Mononuclear cell (primary cell): Measurements from ENCODE around the gene TPCN1. TPM values are rescaled to one million over a fixed set of nuclear protein-coding genes. Genes with fewer than 3 reads are reported as not detected.

ENCODE experiments used
- H3K27me3 ChIP-seq: 2 replicates; pipeline ENCODE4 v1.6.0; 2011; ENCODE audit warnings: low read length, control low read depth; ENCODE audit not compliant: insufficient read depth
- H3K4me1 ChIP-seq: 2 replicates; pipeline ENCODE4 v1.5.1; 2011; ENCODE audit warnings: mild to moderate bottlenecking, low read length, control low read depth; ENCODE audit not compliant: insufficient read depth
- H3K4me3 ChIP-seq: 2 replicates; pipeline ENCODE4 v1.5.1; 2011; ENCODE audit warnings: mild to moderate bottlenecking, low read length, moderate library complexity
- H3K9me3 ChIP-seq: 2 replicates; pipeline ENCODE4 v1.5.1; 2011; ENCODE audit warnings: low read depth, mild to moderate bottlenecking, control low read depth, low read length
- total RNA-seq: library from RNA; depleted of rRNA; stranded (reverse); fragments of >200 nt; gene quantifications from one replicate; pipeline ENCODE4 v1.2.3, GENCODE V29; 2012

TPCN1 gene
- total RNA-seq, 1 donor: 15.4 TPM

DNA sequence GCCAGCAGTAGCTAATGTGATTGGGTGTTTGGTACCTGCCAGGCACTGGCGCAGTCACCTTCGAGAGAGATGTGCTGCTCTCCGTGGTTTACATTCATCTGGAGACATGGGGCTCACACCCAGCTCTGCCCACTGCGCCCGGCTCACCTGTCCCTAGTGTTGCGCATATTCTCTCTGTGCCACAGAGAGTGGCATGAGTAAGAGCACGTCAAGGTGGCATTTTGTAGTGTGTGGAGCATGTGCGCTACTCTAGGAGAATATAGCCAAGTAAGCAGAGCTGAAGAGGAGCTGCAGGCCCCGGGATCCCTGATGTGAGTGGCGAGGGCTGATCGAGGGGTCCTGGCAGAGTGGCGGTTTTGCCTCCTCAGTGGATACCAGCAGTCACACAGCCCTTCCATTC is 46.9 kb downstream of the TPCN1 start:
- Histone ChIP-seq H3K4me3 (no peak overlapping the region), H3K4me1 (peaks cover 15% of the 10 kb centered on the region), H3K27me3 (no peaks in the 10 kb centered on the region), H3K9me3 (no peaks in the 10 kb centered on the region)

DNA sequence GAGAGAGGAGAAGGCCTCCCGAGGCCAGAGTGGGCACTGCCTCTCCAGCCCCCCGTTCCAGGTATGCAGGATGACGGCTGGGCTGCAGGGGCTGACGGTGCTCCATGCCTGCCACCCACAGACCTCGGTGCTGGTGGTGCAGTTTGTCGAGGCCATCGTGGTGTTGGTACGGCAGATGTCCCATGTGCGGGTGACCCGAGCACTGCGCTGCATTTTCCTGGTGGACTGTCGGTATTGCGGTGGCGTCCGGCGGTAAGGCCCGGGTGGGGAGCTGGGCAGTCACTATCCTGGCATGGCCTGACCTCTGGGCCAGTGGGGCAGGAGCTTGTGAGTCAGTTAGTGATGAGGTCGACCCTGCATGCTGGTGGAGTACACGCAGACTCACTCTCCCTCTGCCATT is 47.4 kb downstream of the TPCN1 start:
- H3K9me3 ChIP-seq: no peaks in the 10 kb centered on the region
- H3K27me3 ChIP-seq: no peaks in the 10 kb centered on the region
- H3K4me1 ChIP-seq: peaks cover 15% of the 10 kb centered on the region
- H3K4me3 ChIP-seq: no peak overlapping the region

DNA sequence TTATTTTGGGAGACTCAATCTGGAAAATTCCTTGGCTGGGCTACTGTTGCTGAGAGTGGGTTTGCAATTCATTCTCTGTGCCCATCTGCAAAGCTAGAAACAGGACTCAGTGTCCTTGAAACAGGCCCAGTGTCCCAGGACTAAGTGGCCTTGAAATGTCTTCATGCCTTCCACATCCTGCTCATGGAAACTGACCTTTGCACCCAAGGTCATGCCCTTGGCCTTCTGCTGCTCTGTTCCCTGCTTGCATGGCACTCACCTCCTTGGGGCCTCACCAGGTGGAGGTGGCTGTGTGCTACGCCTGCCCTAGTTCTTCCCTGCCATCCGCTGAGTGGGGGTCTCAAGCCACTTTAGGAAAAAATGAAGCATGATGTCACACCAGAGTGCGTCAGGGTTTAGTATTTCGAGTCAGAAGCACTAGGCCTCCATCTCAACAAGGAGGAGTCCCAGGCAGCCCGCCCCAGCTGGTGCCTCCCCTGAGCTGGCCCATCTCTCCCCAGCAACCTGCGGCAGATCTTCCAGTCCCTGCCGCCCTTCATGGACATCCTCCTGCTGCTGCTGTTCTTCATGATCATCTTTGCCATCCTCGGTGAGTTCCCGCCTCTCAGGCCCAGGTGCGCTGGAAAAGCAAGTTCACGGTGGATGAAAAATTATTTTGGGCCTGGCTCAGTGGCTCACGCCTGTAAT is 48.1 kb downstream of the TPCN1 start:
- H3K9me3 ChIP-seq: no peaks in the 10 kb centered on the region
- peaks cover 10% of the 10 kb centered on the region for H3K4me1 ChIP-seq
- no peaks in the 10 kb centered on the region for H3K27me3 ChIP-seq
- no peak overlapping the region for H3K4me3 ChIP-seq

DNA sequence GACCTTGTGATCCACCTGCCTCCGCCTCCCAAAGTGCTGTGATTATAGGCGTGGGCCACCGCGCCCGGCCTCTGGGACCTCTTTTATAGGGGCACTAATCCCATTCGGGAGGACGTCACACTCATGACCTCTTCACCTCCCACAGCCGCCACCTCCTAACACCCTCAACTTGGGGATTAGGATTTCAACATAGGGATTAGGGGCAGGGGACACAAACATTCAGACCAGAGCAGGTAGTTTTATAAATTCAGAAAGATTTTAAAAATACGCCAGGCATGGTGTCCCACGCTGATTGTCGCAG is 49.4 kb downstream of the TPCN1 start:
- H3K4me1 ChIP-seq: peaks cover 10% of the 10 kb centered on the region
- no peaks in the 10 kb centered on the region for H3K9me3 ChIP-seq
- no peak overlapping the region for H3K4me3 ChIP-seq
- H3K27me3 ChIP-seq: no peaks in the 10 kb centered on the region

DNA sequence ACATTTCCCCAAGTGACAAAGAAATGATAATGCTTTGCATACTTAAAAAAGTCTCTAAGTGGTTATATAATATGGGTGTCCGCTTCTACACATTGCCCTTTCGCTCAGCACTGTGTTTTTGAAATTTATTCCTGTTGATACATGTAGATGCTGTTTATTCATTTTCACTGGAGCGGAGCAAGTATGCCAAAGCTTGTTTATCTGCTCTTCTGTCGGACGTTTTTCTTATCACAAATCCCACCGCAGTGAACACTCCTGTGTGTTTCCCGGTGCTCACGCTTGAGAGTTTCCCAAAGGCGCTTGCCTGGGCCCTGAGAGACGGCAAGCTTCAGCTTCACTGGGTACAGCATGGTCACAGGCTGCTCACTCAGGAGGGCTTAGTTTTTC is 50.2 kb downstream of the TPCN1 start:
- Histone ChIP-seq H3K27me3 (no peaks in the 10 kb centered on the region), H3K9me3 (no peaks in the 10 kb centered on the region), H3K4me1 (peaks cover 10% of the 10 kb centered on the region), H3K4me3 (no peak overlapping the region)

DNA sequence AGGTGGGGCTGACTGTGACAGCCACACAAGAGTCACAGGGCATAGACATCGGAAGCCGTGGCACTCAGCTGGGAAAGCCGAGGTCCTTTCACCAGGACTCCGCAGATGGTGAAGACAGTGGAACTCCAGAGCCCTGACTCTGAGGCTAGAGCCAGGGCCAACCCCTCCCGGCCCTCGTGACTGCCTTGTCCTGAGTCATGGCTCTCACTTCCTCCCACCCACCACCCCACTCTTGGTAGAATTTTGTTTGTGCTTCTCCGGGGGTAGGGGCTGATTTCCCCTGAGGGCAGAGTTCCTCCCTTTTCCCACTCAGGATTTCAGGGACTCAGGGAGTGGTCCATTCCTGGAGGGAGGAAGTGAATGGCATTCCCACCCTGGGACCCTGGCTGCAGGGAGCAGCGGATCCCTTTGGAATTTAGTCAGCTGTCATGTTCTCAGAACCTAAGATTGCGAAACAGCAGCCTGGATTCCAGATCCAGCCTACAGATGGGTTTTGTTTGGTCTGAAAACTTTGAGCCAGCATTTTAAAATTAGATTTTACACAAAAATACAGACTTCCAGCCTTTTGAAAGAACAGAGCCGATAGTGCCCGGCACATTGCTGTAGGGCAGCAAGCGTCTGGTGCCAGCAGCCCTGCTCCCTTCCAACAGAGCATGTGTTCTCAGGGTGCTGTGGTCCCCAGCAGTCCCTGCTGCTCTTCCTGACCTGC is 50.7 kb downstream of the TPCN1 start:
- Histone ChIP-seq H3K27me3 (no peaks in the 10 kb centered on the region), H3K9me3 (no peaks in the 10 kb centered on the region), H3K4me3 (no peak overlapping the region), H3K4me1 (peaks cover 10% of the 10 kb centered on the region)

DNA sequence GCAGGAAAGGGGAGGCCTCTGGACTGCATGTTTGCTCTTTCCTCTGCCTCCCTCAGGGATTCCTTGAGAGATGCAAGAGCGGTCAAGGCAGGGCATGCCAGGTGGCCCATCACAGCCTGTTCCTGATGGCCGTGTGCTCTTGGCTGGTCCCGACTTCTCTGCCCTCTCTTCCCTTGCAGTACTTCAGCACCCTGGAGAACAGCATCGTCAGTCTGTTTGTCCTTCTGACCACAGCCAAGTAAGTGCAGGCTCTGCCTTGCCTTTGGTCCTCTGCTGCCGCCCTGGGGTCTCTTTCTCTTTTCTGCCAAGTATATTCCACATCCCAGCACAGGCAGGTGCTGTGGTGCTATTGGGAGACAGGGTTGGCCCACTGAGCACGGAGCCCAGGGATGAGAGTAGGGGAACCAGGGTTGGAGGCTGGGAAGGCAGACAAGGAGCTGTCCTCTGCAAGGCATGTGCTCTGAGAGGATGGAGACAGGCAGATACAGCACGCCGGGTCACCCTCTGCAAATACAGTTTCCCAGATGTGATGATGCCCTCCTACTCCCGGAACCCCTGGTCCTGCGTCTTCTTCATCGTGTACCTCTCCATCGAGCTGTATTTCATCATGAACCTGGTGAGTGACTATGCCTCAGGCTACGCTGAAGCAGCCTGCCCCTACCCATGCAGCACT is 51.9 kb downstream of the TPCN1 start:
- Histone ChIP-seq H3K4me1 (peaks cover 10% of the 10 kb centered on the region), H3K9me3 (no peaks in the 10 kb centered on the region)

DNA sequence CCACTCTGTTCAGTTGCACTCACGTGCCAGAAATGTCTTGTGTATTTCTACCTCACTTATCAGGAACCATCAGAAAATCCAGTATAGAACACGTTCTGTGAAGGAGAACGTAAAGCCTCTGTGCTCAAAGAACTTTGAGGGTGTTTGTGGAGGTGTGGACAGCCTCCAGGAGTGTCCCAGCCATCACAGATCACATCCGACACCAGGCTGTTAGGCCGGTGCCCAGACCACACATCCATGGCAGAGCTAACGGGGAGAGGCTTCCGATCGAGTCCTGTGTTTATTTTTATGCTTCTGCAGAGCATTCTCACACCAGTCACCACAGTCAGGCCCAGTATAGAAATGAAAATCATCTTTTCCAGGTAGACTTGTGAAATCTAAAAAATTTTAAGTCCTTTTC is 53.6 kb downstream of the TPCN1 start:
- H3K4me1 ChIP-seq: peaks cover 10% of the 10 kb centered on the region
- H3K4me3 ChIP-seq: no peak overlapping the region
- H3K27me3 ChIP-seq: no peaks in the 10 kb centered on the region
- no peaks in the 10 kb centered on the region for H3K9me3 ChIP-seq

More for the DNA sequence above, 51.9 kb downstream of the TPCN1 start:
- H3K4me3 ChIP-seq: no peak overlapping the region
- no peaks in the 10 kb centered on the region for H3K27me3 ChIP-seq

DNA sequence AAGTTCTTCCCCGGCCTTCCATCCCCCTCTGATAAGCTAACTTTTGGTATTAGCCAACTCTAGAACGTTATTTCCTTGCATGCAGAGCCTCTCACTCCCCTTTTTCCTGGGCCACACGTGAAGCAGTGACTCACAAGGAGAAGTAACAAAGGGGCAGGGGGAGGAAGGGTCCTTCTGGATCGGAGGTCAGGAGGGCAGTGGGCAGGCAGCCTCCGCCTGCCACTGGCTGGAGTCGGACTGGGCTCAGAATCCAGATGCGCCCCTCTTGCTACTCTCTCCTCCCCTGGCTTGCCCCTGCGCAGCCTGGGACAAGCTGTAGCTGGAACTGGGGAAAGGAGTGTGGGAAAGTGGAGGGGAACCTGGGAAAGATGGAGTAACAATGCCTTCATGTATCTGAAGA is 55.0 kb downstream of the TPCN1 start:
- no peaks in the 10 kb centered on the region for H3K9me3 ChIP-seq
- no peak overlapping the region for H3K4me3 ChIP-seq
- H3K27me3 ChIP-seq: no peaks in the 10 kb centered on the region
- H3K4me1 ChIP-seq: peaks cover 9% of the 10 kb centered on the region

DNA sequence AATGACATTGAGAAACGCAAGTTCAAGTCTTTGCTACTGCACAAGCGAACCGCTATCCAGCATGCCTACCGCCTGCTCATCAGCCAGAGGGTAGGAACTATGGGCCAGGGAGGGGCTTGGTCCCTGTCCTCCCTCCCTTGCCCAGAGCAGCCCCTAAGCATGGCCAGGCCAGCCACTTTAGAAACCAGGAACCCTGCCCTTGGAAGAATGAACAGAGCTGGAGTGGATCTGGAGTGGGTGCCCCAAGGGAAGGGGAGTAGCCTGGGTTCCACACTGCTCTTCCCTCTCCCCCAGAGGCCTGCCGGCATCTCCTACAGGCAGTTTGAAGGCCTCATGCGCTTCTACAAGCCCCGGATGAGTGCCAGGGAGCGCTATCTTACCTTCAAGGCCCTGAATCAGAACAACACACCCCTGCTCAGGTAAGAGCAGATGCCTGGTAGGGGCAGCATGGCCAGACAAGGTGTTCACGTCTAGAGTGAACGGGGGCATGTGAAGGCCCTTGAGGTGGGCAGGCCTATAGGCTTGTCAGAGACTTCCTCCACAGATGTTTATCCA is 55.8 kb downstream of the TPCN1 start:
- Histone ChIP-seq H3K9me3 (no peaks in the 10 kb centered on the region), H3K4me1 (peaks cover 2% of the 10 kb centered on the region), H3K27me3 (no peaks in the 10 kb centered on the region), H3K4me3 (no peak overlapping the region)

DNA sequence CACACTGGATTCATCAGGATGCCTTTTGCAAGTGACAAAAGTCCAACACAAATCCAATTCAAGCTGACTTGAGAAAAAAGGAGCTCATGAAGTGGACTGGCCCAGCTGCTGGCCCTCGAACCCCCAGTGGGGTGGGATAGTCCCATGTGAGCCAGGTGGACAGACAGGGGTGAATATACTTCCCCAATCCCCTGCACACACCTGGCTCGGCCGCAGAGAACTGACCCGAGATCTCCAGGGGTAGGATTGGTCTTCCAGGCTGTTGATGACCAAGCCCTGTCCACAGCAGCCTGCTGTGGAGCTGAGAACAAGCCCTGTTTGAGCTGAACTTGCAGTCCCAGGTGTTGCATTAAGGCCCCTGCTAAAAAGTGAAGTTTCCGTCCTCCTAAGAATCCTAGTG is 56.2 kb downstream of the TPCN1 start:
- no peaks in the 10 kb centered on the region for H3K9me3 ChIP-seq
- no peak overlapping the region for H3K4me3 ChIP-seq
- no peaks in the 10 kb centered on the region for H3K4me1 ChIP-seq
- no peaks in the 10 kb centered on the region for H3K27me3 ChIP-seq

DNA sequence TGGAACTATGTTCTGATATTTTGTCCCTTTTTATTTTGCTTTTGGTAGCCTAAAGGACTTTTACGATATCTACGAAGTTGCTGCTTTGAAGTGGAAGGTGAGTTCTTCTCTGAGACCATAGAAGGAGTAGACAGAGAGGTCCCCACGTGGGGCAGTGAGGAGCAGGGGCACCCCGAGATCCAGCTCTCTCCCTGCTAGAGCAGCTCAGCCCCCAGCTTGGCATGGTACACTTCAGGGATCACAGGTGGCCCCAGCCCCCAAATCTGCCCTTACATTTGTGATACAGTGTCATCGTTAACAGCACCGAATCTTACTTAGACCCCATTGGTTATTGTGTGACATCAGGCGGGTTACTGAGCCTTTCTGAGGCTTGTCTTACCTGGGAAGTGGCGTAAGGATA is 56.9 kb downstream of the TPCN1 start:
- Histone ChIP-seq H3K27me3 (no peaks in the 10 kb centered on the region), H3K4me1 (no peaks in the 10 kb centered on the region), H3K9me3 (no peaks in the 10 kb centered on the region), H3K4me3 (no peak overlapping the region)

DNA sequence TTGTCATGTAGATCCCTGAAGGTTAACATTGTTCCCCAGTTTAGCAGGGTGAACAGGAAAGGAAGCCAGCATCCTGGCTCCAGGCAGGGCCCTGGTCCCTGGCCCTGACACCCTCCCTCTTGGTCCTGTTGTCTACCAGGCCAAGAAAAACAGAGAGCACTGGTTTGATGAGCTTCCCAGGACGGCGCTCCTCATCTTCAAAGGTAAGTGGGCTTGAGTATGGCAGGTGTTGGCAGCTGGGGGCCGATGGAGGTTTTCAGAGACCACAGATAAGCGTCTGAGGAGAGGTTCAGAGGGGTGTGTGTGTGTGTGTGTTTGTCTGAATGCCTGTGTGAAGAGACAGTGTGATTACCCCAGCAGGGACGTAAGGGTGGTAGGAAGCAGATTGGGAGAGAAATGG is 57.4 kb downstream of the TPCN1 start:
- Histone ChIP-seq H3K4me3 (no peak overlapping the region), H3K4me1 (no peaks in the 10 kb centered on the region), H3K27me3 (no peaks in the 10 kb centered on the region), H3K9me3 (no peaks in the 10 kb centered on the region)

DNA sequence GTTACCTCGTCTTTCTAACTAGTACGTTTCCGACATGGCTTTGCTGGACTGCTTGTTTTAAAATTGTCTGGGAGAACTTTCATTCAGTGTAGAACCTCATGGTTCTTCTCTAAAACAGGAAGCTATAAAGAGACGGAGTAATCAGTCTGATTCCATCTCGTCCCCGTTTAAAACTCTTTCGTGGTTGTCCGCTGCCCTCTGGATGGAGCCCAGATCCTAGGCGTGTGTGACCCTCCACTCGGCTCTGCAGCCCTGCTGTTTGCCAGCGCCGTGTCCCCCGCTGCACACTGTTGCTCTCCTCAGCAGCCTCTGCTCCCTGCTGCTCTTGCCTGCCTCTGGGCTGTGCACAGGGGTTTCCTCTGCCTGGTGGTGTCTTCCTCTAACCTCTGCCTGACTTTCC is 63.5 kb downstream of the TPCN1 start:
- no peaks in the 10 kb centered on the region for H3K27me3 ChIP-seq
- H3K9me3 ChIP-seq: no peaks in the 10 kb centered on the region
- no peak overlapping the region for H3K4me3 ChIP-seq
- no peaks in the 10 kb centered on the region for H3K4me1 ChIP-seq

DNA sequence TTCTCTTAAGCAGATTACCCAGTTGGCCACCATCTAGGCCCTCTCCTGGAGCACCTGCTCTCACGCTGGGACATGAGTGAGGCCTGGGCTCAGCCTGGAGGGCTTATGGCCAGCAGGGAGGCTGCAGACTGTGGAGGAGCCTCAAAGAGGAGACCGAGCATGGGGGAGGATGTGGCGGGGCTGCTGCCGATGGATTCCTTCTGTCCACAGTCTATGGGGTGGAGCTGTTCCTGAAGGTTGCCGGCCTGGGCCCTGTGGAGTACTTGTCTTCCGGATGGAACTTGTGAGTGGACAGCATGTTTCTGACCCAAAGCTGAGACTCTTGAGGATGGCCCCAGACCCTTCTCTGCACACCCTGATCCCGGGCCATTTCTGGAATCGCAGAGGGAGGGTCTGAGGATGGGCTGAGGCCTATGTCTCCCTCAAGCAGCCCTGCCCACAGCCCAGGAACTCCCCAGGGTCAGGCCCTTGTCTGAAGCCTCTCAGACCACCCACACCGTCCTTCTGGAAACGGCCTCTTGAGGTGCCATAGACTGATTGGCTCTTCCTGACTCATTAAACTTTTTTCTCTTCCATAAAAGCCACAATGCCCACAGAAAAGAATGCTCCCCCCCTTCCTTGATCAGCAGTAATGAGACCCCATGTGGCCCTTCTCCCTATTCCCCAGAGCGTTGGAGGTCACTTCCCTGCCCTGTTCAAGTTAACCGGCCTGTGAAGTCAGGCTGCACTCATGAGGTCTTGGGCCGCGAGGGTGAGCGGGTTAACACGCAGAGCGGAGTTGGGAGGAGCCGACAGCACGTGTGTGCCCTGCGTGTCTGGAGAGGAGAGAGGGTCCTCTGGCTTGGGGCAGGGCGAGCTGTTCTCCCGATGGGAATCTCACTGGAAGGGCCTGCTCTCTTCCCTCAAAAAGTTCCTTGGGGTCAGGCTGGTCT is 64.7 kb downstream of the TPCN1 start:
- H3K4me3 ChIP-seq: no peak overlapping the region
- no peaks in the 10 kb centered on the region for H3K9me3 ChIP-seq
- H3K4me1 ChIP-seq: no peaks in the 10 kb centered on the region
- H3K27me3 ChIP-seq: no peaks in the 10 kb centered on the region
